Trophoblast cell (in vitro differentiated cells and primary cell): ENCODE measurements around the gene SMIM1.

Experiments used
- DNase-seq, 2 donors: peaks; one replicate each; pipeline ENCODE4 v3.0.0-alpha.2; 2016
- H2AFZ ChIP-seq: 2 replicates; pipeline ENCODE4 v1.6.1; 2013; ENCODE audit warnings: low read length, moderate library complexity, mild to moderate bottlenecking; ENCODE audit not compliant: insufficient read depth, poor library complexity
- H2AK5ac ChIP-seq: 2 replicates; pipeline ENCODE4 v1.6.1; 2013; ENCODE audit warnings: mild to moderate bottlenecking, low read length
- H2BK120ac ChIP-seq: 2 replicates; pipeline ENCODE4 v1.6.1; 2013; ENCODE audit warnings: low read length, mild to moderate bottlenecking, moderate library complexity; ENCODE audit not compliant: insufficient read depth, poor library complexity
- H2BK12ac ChIP-seq: 2 replicates; pipeline ENCODE4 v1.6.1; 2013; ENCODE audit warnings: mild to moderate bottlenecking, low read length, moderate library complexity
- H2BK5ac ChIP-seq: 2 replicates; pipeline ENCODE4 v1.6.1; 2013; ENCODE audit warnings: low read length, low read depth, moderate library complexity, mild to moderate bottlenecking; ENCODE audit not compliant: poor library complexity
- H3K14ac ChIP-seq: 2 replicates; pipeline ENCODE4 v1.6.1; 2013; ENCODE audit warnings: mild to moderate bottlenecking, low read length
- H3K18ac ChIP-seq: 2 replicates; pipeline ENCODE4 v1.6.1; 2013; ENCODE audit warnings: mild to moderate bottlenecking, low read length
- H3K23ac ChIP-seq: 2 replicates; pipeline ENCODE4 v1.6.1; 2013; ENCODE audit warnings: low read length
- H3K27ac ChIP-seq: 2 replicates; pipeline ENCODE4 v1.5.1; 2013; ENCODE audit warnings: low read depth, mild to moderate bottlenecking, inconsistent platforms, low read length, moderate library complexity
- H3K27me3 ChIP-seq: 2 replicates; pipeline ENCODE4 v1.6.1; 2013; ENCODE audit warnings: inconsistent platforms, mild to moderate bottlenecking, low read length, moderate library complexity; ENCODE audit not compliant: insufficient read depth
- H3K36me3 ChIP-seq, 2 experiments: 1 replicate in 1 of 2; 2 replicates in 1 of 2; pipeline ENCODE4 v1.6.1; 2013; ENCODE audit warnings: low read length in 2 of 2, mild to moderate bottlenecking in 2 of 2, moderate library complexity in 1 of 2; ENCODE audit not compliant: insufficient read depth in 2 of 2, control insufficient read depth in 1 of 2
- H3K4ac ChIP-seq: 2 replicates; pipeline ENCODE4 v1.6.1; 2013; ENCODE audit warnings: low read depth, mild to moderate bottlenecking, low read length, moderate library complexity
- H3K4me1 ChIP-seq, 2 experiments: 1 replicate in 1 of 2; 2 replicates in 1 of 2; pipeline ENCODE4 v1.6.1; 2013; ENCODE audit warnings: low read length in 2 of 2, mild to moderate bottlenecking in 2 of 2, moderate library complexity in 1 of 2; ENCODE audit not compliant: insufficient read depth in 2 of 2, control insufficient read depth in 1 of 2
- H3K4me2 ChIP-seq: 2 replicates; pipeline ENCODE4 v1.6.1; 2013; ENCODE audit warnings: inconsistent platforms, mild to moderate bottlenecking, low read length, moderate library complexity
- H3K4me3 ChIP-seq: 2 replicates; pipeline ENCODE4 v1.5.1; 2013; ENCODE audit warnings: mild to moderate bottlenecking, low read depth, low read length, inconsistent platforms
- H3K79me1 ChIP-seq: one replicate; pipeline ENCODE4 v1.6.1; 2013; ENCODE audit warnings: low read length
- H3K79me2 ChIP-seq: 2 replicates; pipeline ENCODE4 v1.6.1; 2013; ENCODE audit warnings: low read length, mild to moderate bottlenecking; ENCODE audit not compliant: control insufficient read depth, insufficient read depth, poor library complexity
- H3K9ac ChIP-seq: 2 replicates; pipeline ENCODE4 v1.6.1; 2013; ENCODE audit warnings: mild to moderate bottlenecking, low read length
- H3K9me3 ChIP-seq: 2 replicates; pipeline ENCODE4 v1.6.1; 2013; ENCODE audit warnings: low read depth, mild to moderate bottlenecking, control low read depth, inconsistent platforms, low read length; ENCODE audit not compliant: insufficient read depth
- H4K12ac ChIP-seq: 2 replicates; pipeline ENCODE4 v1.6.1; 2013; ENCODE audit warnings: low read depth, mild to moderate bottlenecking, low read length, moderate library complexity
- H4K8ac ChIP-seq: 2 replicates; pipeline ENCODE4 v1.6.1; 2013; ENCODE audit warnings: low read depth, mild to moderate bottlenecking, low read length, moderate library complexity
- H4K91ac ChIP-seq: one replicate; pipeline ENCODE4 v1.6.1; 2013; ENCODE audit warnings: low read depth, mild to moderate bottlenecking, low read length, moderate library complexity
- WGBS: extraction: QIAGEN DNeasy Blood & Tissue Kit; methylation state at CpG from one replicate; pipeline ENCODE4 v1.1.7; 2013; ENCODE audit warnings: missing lambda C conversion rate; ENCODE audit not compliant: insufficient read length, insufficient coverage; ENCODE audit errors: extremely low coverage; 5-methylcytosine and 5-hydroxymethylcytosine counted together

The SMIM1 gene

GRCh38 chr1:3727042-3727824, 45.3 kb upstream of the SMIM1 start:
- Histone ChIP-seq H2AFZ (no peak overlapping the region), H4K91ac (no peak overlapping the region), H2BK5ac (no peak overlapping the region), H3K4ac (no peak overlapping the region), H3K27ac (no peak overlapping the region), H3K18ac (no peak overlapping the region), H3K36me3 (no peaks in the 10 kb centered on the region), H3K9ac (no peak overlapping the region), H3K23ac (no peak overlapping the region), H2BK120ac (no peak overlapping the region), H3K9me3 (no peaks in the 10 kb centered on the region), H3K79me2 (no peaks in the 10 kb centered on the region), H3K27me3 (no peaks in the 10 kb centered on the region), H4K12ac (no peak overlapping the region), H3K14ac (no peak overlapping the region), H3K4me1 (no peaks in the 10 kb centered on the region), H4K8ac (no peak overlapping the region), H2BK12ac (no peak overlapping the region), H3K4me3 (no peak overlapping the region), H3K4me2 (no peak overlapping the region), H2AK5ac (no peak overlapping the region), H3K79me1 (no peaks in the 10 kb centered on the region)
- whole genome bisulfite sequencing: no CpG with 5 or more reads among the region's 37 CpGs
- peak in 1 of 2 donors; percentile 51 for DNase-seq

GRCh38 chr1:3727825-3728776, 44.4 kb upstream of the SMIM1 start:
- no peak overlapping the region for H3K23ac ChIP-seq
- H3K27me3 ChIP-seq: no peaks in the 10 kb centered on the region
- no peak overlapping the region for H3K4me3 ChIP-seq
- no peak overlapping the region for H2AK5ac ChIP-seq
- H4K91ac ChIP-seq: no peak overlapping the region
- no peak overlapping the region for H4K12ac ChIP-seq
- no peaks in the 10 kb centered on the region for H3K9me3 ChIP-seq
- H2BK12ac ChIP-seq: no peak overlapping the region
- H3K14ac ChIP-seq: no peak overlapping the region
- DNase-seq: no peak
- no peak overlapping the region for H3K4ac ChIP-seq
- no peak overlapping the region for H3K4me2 ChIP-seq
- H3K79me2 ChIP-seq: no peaks in the 10 kb centered on the region
- no peak overlapping the region for H3K18ac ChIP-seq
- no peak overlapping the region for H3K27ac ChIP-seq
- H4K8ac ChIP-seq: no peak overlapping the region
- no peak overlapping the region for H2AFZ ChIP-seq
- no peaks in the 10 kb centered on the region for H3K36me3 ChIP-seq
- H3K4me1 ChIP-seq: no peaks in the 10 kb centered on the region
- no CpG with 5 or more reads among the region's 31 CpGs for WGBS
- H3K9ac ChIP-seq: no peak overlapping the region
- H2BK5ac ChIP-seq: no peak overlapping the region
- H3K79me1 ChIP-seq: no peaks in the 10 kb centered on the region
- no peak overlapping the region for H2BK120ac ChIP-seq

GRCh38 chr1:3729594-3730542, 42.7 kb upstream of the SMIM1 start:
- Histone ChIP-seq H3K27ac (no peak overlapping the region), H3K79me2 (no peaks in the 10 kb centered on the region), H3K9me3 (no peaks in the 10 kb centered on the region), H2AK5ac (no peak overlapping the region), H3K4me2 (no peak overlapping the region), H2BK120ac (no peak overlapping the region), H4K91ac (no peak overlapping the region), H2BK12ac (no peak overlapping the region), H4K8ac (no peak overlapping the region), H3K14ac (no peak overlapping the region), H3K27me3 (no peaks in the 10 kb centered on the region), H2BK5ac (no peak overlapping the region), H4K12ac (no peak overlapping the region), H2AFZ (no peak overlapping the region), H3K4me1 (no peaks in the 10 kb centered on the region), H3K36me3 (peaks cover 0 to 4% of the 10 kb centered on the region in 2 experiments), H3K4me3 (no peak overlapping the region), H3K79me1 (no peaks in the 10 kb centered on the region), H3K23ac (no peak overlapping the region), H3K18ac (no peak overlapping the region), H3K4ac (no peak overlapping the region), H3K9ac (no peak overlapping the region)
- DNase-seq: no peak
- no CpG with 5 or more reads among the region's 32 CpGs for WGBS
